ENCODE results near the gene NUP85.
"Not testable (repeated sequence)": the region's sequence is repeated elsewhere in the genome, so short reads cannot be mapped to it uniquely, and the experiment has no call there.

Gene NUP85

GRCh38 chr17:75205037-75205792, at the start of gene NUP85:
Gene NUP85 (plus strand): TSS chr17:75205679. CDS start chr17:75205762, 83 bp downstream.
- H3K4me1 Mint-ChIP-seq, result peaks cover 13% of the 10 kb centered on the region
- DNase-seq (ENCODE audit: low spot score in 2 of 2), result peak; percentile 91 to 96
- ATAC-seq, result peak; percentile 95
- H3K4me3 Mint-ChIP-seq, result peak within 1 kb of the TSS; percentile 95
- H3K9me3 Mint-ChIP-seq, result no peaks in the 10 kb centered on the region
- peak within 1 kb of the TSS; percentile 100 for H3K27ac Mint-ChIP-seq
- H3K36me3 Mint-ChIP-seq, result peaks cover 39% of the 10 kb centered on the region

DNA sequence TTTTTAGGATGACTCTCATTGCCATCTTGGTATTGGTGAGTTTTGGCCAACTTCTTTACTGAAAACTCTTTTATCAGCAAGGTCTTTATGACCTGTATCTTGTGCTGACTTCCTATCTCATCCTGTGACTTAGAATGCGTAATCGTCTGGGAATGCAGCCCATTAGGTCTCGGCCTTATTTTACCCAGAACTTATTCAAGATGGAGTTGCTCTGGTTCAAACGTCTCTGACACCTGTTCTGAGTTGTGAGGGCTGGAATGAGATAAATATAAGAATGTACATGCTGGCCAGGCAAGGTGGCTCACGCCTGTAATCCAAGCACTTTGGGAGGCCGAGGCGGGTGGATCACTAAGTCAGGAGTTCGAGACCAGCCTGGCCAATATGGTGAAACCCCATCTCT, 47.0 kb upstream of the NUP85 start:
- DNase-seq (ENCODE audit: low spot score in 2 of 2); H3K9me3 Mint-ChIP-seq; ATAC-seq; H3K27ac Mint-ChIP-seq; H3K4me3 Mint-ChIP-seq: not testable (repeated sequence)
- H3K36me3 Mint-ChIP-seq, result peaks cover 26% of the 10 kb centered on the region
- peaks cover 18% of the 10 kb centered on the region for H3K4me1 Mint-ChIP-seq

DNA sequence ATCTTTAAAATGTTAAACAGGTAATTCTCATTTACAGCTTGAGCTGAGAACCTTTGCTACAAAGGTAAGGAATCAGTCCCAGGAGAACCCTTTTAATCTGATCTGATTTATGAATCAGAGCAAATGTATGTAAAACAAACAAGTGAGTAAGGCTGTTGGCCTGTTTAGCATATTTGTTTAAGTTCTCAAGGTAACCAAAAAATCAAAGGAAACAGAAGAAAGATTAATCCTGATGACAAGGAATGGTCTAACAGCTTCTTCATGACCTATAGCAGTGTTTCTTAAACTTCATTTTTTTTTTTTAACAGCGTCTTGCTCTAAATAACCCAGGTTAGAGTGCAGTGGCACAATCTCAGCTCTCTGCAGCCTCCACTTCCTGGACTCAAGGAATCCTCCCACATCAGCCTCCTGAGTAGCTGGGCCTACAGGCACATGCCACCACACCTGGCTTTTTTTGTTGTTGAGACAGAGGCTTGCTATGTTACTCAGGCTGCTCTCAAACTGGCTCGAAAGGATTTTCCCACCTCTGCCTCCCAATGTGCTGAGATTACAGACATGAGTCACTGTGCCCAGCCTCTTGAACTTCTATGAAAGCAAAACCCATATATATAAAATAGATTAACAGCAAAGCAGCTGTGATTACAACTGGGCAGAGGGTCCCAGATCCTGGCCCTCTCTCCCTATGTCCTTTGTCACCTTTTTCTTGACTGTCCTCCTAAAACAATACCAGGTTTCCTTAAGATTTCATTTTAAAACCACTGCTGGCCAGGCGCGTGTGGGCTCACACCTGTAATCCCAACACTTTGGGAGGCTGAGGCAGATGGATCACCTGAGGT, 46.1 kb upstream of the NUP85 start:
- Mint-ChIP-seq H3K36me3 (peaks cover 26% of the 10 kb centered on the region), H3K4me1 (peaks cover 12% of the 10 kb centered on the region), H3K9me3 (no peaks in the 10 kb centered on the region), H3K4me3 (no peak overlapping the region), H3K27ac (peak overlapping the region; percentile 67)
- no peak for ATAC-seq
- no peak for DNase-seq (ENCODE audit: low spot score in 2 of 2)

GRCh38 chr17:75160211-75160610, 45.3 kb upstream of the NUP85 start:
- Mint-ChIP-seq H3K4me1 (peaks cover 4% of the 10 kb centered on the region), H3K27ac (peak overlapping the region; percentile 67), H3K4me3 (no peak overlapping the region), H3K9me3 (no peaks in the 10 kb centered on the region), H3K36me3 (peaks cover 31% of the 10 kb centered on the region)
- DNase-seq (ENCODE audit: low spot score in 2 of 2) (no peak), ATAC-seq (no peak)

DNA sequence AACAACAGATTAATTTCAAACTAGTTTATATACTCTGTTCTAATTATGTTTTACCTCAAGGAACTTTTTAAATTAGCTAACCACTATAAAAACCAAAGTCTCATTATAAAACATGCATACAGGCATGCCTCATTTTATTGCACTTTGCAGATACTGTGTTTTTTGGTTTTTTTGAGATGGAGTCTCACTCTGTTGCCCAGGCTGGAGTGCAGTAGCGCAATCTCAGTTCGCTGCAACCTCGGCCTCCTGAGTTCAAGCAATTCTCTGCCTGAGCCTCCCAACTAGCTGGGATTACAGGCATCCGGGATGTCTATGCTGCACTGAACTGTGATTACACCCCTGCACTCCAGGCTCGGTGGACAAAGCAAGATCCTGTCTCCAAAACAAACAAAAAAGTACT, 42.4 kb upstream of the NUP85 start:
- H3K36me3 Mint-ChIP-seq, result peaks cover 59% of the 10 kb centered on the region
- DNase-seq (ENCODE audit: low spot score in 2 of 2), result no peak
- H3K4me3 Mint-ChIP-seq, result no peak overlapping the region
- H3K4me1 Mint-ChIP-seq, result no peaks in the 10 kb centered on the region
- no peak overlapping the region for H3K27ac Mint-ChIP-seq
- H3K9me3 Mint-ChIP-seq, result no peaks in the 10 kb centered on the region
- ATAC-seq, result no peak

GRCh38 chr17:75164606-75165005, 40.9 kb upstream of the NUP85 start:
- H3K9me3 Mint-ChIP-seq; ATAC-seq; DNase-seq (ENCODE audit: low spot score in 2 of 2); H3K4me1 Mint-ChIP-seq; H3K27ac Mint-ChIP-seq; H3K4me3 Mint-ChIP-seq: not testable (repeated sequence)
- peaks cover 71% of the 10 kb centered on the region for H3K36me3 Mint-ChIP-seq

DNA sequence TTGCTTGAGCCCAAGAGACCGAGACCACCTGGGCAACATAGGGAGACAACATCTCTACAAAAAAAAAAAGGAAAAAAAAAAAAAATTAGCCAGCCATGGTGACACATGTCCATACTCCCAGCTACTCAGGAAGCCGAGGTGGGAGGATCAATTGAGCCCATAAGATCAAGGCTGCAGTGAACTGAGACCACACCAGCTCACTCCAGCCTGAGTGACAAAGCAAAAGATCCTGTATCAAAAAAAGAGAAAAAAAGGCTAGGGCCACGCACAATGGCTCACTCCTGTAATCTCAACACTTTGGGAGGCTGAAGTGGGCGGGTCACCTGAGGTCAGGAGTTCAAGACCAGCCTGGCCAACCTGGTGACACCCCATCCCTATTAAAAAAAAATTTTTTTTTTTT, 36.5 kb upstream of the NUP85 start:
- no peaks in the 10 kb centered on the region for H3K9me3 Mint-ChIP-seq
- DNase-seq (ENCODE audit: low spot score in 2 of 2), result no peak
- peaks cover 6% of the 10 kb centered on the region for H3K4me1 Mint-ChIP-seq
- no peak overlapping the region for H3K4me3 Mint-ChIP-seq
- H3K36me3 Mint-ChIP-seq, result peaks cover 100% of the 10 kb centered on the region
- no peak for ATAC-seq
- no peak overlapping the region for H3K27ac Mint-ChIP-seq

GRCh38 chr17:75173526-75173925, 32.0 kb upstream of the NUP85 start:
- Mint-ChIP-seq H3K4me3 (no peak overlapping the region), H3K9me3 (no peaks in the 10 kb centered on the region), H3K36me3 (peaks cover 100% of the 10 kb centered on the region), H3K27ac (no peak overlapping the region), H3K4me1 (peaks cover 12% of the 10 kb centered on the region)
- no peak for ATAC-seq
- no peak for DNase-seq (ENCODE audit: low spot score in 2 of 2)

- H3K27ac Mint-ChIP-seq, result no peak overlapping the region
- H3K4me3 Mint-ChIP-seq, result no peak overlapping the region
- ATAC-seq (no peak), DNase-seq (ENCODE audit: low spot score in 2 of 2) (no peak)
- peaks cover 14% of the 10 kb centered on the region for H3K4me1 Mint-ChIP-seq
- H3K36me3 Mint-ChIP-seq, result peaks cover 100% of the 10 kb centered on the region
- H3K9me3 Mint-ChIP-seq, result no peaks in the 10 kb centered on the region
These were observed 30.5 kb upstream of the NUP85 start for GRCh38 chr17:75174996-75175395.

DNA sequence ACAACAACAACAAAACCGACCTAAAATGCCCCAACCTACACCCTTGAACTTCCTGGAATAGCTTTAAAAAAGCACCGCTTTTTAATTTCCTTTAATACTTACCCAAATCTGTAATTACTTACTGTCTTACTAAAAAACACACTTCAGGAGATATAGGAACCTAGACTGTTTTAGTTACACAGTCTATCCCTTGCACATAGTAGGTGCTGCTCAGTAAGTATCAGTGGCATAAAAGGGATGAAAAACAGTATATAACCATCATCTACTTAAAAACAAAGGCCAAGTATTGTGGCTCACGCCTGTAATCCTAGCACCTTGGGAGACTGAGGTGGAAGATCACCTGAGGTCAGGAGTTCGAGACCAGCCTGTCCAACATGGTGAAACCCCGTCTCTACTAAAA, 28.9 kb upstream of the NUP85 start:
- Mint-ChIP-seq H3K4me1 (peaks cover 25% of the 10 kb centered on the region), H3K9me3 (no peaks in the 10 kb centered on the region), H3K27ac (no peak overlapping the region), H3K36me3 (peaks cover 100% of the 10 kb centered on the region), H3K4me3 (no peak overlapping the region)
- DNase-seq (ENCODE audit: low spot score in 2 of 2), result no peak
- ATAC-seq, result no peak

GRCh38 chr17:75178453-75178852, 27.0 kb upstream of the NUP85 start:
- Mint-ChIP-seq H3K9me3 (no peaks in the 10 kb centered on the region), H3K36me3 (peaks cover 90% of the 10 kb centered on the region), H3K4me1 (peaks cover 32% of the 10 kb centered on the region), H3K27ac (no peak overlapping the region), H3K4me3 (no peak overlapping the region)
- DNase-seq (ENCODE audit: low spot score in 2 of 2) (no peak), ATAC-seq (no peak)

DNA sequence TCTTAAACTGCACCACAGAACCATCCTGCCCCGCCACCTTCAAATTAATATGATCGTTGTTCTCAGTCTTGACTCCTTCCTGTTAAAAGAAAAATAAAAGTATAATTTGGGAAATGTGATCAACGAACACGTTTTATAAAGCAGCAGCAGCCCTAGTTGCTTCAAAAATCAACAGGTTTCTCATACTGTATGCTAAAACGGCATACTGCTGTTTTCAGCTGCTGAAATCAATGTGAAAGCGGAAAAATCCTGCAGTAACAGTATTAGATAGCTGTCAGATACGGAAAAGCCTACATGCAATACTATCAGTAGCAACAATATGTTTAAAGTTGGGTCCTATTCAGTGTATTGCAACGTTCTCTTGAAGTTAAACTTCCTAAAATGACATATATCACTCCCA, 24.4 kb upstream of the NUP85 start:
- ATAC-seq (no peak), DNase-seq (ENCODE audit: low spot score in 2 of 2) (no peak)
- H3K4me3 Mint-ChIP-seq, result peak overlapping the region; percentile 82
- peak overlapping the region; percentile 98 for H3K27ac Mint-ChIP-seq
- peaks cover 69% of the 10 kb centered on the region for H3K36me3 Mint-ChIP-seq
- no peaks in the 10 kb centered on the region for H3K9me3 Mint-ChIP-seq
- H3K4me1 Mint-ChIP-seq, result peaks cover 41% of the 10 kb centered on the region

DNA sequence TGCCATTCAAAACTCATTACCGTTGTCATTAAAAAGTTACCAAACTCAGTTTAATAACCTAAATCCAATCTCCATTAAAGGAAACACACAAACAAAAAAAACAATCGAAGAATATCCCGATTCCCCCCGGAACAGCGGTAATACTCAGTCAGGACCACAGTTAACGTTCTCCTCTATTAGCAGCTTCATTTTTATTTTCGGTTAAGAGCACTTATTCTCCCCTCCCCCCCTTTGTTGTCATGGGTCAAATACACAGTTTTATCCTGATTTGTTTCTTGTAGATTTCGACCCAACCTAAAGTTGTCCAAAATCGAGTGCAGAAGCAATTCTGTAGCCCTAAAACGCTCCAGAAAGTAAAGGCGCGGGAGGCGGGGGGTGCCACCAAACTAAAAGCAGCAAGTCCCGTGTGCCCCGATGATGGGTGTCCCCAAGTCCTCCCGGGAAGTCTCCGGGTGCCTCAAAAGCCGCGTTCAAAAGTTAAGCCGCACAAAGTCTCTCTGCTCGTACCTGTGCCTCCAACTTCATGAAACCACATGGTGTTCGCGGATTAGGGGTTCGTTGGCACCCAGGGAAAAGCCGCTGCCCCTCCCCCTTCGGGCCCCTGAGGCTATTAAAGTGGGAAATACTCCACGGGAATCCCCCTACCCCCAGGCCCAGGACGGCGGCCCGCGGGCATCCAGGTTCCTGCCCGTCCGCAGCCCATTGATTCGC, 23.7 kb upstream of the NUP85 start:
- Mint-ChIP-seq H3K4me1 (peaks cover 36% of the 10 kb centered on the region), H3K36me3 (peaks cover 62% of the 10 kb centered on the region), H3K9me3 (no peaks in the 10 kb centered on the region), H3K27ac (peak overlapping the region; percentile 98), H3K4me3 (peak overlapping the region; percentile 82)
- ATAC-seq (no peak), DNase-seq (ENCODE audit: low spot score in 2 of 2) (peak; percentile 10 to 76)

DNA sequence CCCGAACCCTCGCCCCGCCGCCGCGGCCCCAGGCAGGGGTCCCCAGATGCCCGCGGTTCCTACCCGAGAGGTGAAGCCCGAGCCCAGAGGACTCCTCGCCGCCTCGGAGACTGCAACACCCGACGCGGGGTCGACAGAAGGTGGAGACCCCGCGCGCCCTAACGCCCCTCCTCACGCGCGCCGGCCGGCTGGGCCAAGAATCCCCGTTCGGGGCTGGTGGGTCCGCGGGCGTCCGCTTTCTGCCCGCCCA, 23.2 kb upstream of the NUP85 start:
- peaks cover 57% of the 10 kb centered on the region for H3K36me3 Mint-ChIP-seq
- peak overlapping the region; percentile 98 for H3K27ac Mint-ChIP-seq
- ATAC-seq (peak; percentile 4), DNase-seq (ENCODE audit: low spot score in 2 of 2) (no peak)
- no peaks in the 10 kb centered on the region for H3K9me3 Mint-ChIP-seq
- peaks cover 34% of the 10 kb centered on the region for H3K4me1 Mint-ChIP-seq
- H3K4me3 Mint-ChIP-seq, result peak overlapping the region; percentile 82

DNA sequence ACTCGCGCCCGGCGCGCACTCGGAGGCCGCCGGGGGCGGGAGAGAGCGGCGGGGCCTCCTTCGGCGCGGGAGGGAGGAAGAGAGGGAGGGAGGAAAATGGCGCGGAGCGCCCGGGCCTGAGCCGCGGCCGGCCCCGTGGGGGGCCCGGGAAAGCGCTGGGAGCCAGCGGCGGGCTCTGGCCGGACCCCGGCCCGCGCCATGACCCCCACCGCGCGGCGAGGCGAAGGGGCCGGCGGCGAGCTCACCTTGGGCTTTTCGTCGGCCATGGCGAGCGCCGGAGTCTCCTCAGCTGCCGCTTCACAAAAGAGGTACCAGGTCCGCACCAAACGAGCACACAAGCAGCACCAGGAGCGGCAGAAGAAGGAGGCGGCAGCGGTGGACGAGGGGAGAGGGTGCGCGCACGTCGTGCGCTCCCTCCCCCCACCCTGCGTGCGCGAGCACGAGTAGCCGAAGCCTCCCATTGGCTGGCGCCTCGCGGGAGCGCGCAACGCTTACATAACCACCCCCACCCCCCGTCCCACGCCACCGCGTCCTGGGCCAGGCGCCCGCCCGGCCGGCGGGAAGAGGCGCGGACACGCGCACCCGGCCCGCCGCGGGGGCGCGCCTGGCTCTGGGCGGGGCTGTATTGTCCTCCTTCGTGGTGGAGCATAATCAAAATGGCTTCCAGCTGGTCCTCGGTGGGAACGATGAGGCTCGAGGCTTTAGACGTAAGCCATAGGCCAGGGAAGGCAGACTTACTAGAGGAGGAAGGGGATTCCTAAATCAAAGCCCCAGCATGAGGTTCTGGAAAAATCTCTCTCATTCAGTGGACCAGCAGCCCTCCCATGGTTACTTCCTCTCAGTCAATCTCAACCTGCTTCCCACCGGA, 22.7 kb upstream of the NUP85 start, which contains the start of gene SUMO2:
Gene SUMO2 (minus strand): TSS at position 391 of the 868 bp plus-strand sequence. CDS start 125 bp downstream, at position 266.
- peaks cover 34% of the 10 kb centered on the region for H3K4me1 Mint-ChIP-seq
- peak within 1 kb of the TSS; percentile 82 for H3K4me3 Mint-ChIP-seq
- H3K27ac Mint-ChIP-seq, result peak within 1 kb of the TSS; percentile 98
- H3K9me3 Mint-ChIP-seq, result no peaks in the 10 kb centered on the region
- H3K36me3 Mint-ChIP-seq, result peaks cover 52% of the 10 kb centered on the region
- peak; percentile 96 to 97 for DNase-seq (ENCODE audit: low spot score in 2 of 2)
- peak; percentile 90 for ATAC-seq

Data from stimulated activated effector memory CD8-positive, alpha-beta T cell treated with anti-CD3 and anti-CD28 coated beads, Interleukin-12 subunit alpha, Interleukin-12 subunit beta, amount 100 ng/mL, for 72 hours (primary cell).